Smooth muscle cell (in vitro differentiated cells): ENCODE data around the gene BAHCC1. TPM values are rescaled to one million over a fixed set of nuclear protein-coding genes. Genes with fewer than 3 reads are reported as not detected.

Experiments
- DNase-seq: peaks from one replicate; lab custom pipeline; 2025; ENCODE audit not compliant: unreplicated experiment; lab: John Stamatoyannopoulos, UW
- H2AFZ ChIP-seq: fragments of 200-600 bp; sonication (generic); 2 replicates; pipeline ENCODE4 v1.6.0; 2016; ENCODE audit warnings: antibody characterized with exemption, low read depth, mild to moderate bottlenecking
- H3F3A ChIP-seq: fragments of 200-600 bp; sonication (generic); 2 replicates; pipeline ENCODE4 v1.6.0; 2017; ENCODE audit warnings: antibody characterized with exemption, low read depth
- H3K27ac ChIP-seq: fragments of 200-600 bp; sonication (generic); 2 replicates; pipeline ENCODE4 v1.5.1; 2016; ENCODE audit warnings: low read depth, mild to moderate bottlenecking
- H3K27me3 ChIP-seq: fragments of 200-600 bp; sonication (generic); 2 replicates; pipeline ENCODE4 v1.6.1; 2016; ENCODE audit warnings: low read depth, mild to moderate bottlenecking
- H3K36me3 ChIP-seq: fragments of 200-600 bp; sonication (generic); 2 replicates; pipeline ENCODE4 v1.5.1; 2016; ENCODE audit warnings: low read depth
- H3K4me1 ChIP-seq: fragments of 200-600 bp; sonication (generic); 2 replicates; pipeline ENCODE4 v1.5.1; 2016; ENCODE audit warnings: low read depth
- H3K4me2 ChIP-seq: fragments of 200-600 bp; sonication (generic); 2 replicates; pipeline ENCODE4 v1.6.0; 2016; ENCODE audit warnings: mild to moderate bottlenecking
- H3K4me3 ChIP-seq: fragments of 200-600 bp; sonication (generic); 2 replicates; pipeline ENCODE4 v1.5.1; 2016; ENCODE audit warnings: mild to moderate bottlenecking
- H3K79me2 ChIP-seq: fragments of 200-600 bp; sonication (generic); 2 replicates; pipeline ENCODE4 v1.6.0; 2016; ENCODE audit warnings: low read depth, mild to moderate bottlenecking
- H3K9ac ChIP-seq: fragments of 200-600 bp; sonication (generic); 2 replicates; pipeline ENCODE4 v1.6.0; 2016; ENCODE audit warnings: low read depth
- H3K9me3 ChIP-seq: fragments of 200-600 bp; sonication (generic); replicated peaks from 2 replicates; pipeline ENCODE4 v1.5.1; 2016; ENCODE audit warnings: low read depth
- H4K20me1 ChIP-seq: fragments of 200-600 bp; sonication (generic); 2 replicates; pipeline ENCODE4 v1.6.0; 2016; ENCODE audit warnings: low read depth
- WGBS: methylation state at CpG from one replicate; pipeline ENCODE4 v1.1.7; 2016; ENCODE audit warnings: low lambda C conversion rate; 5-methylcytosine and 5-hydroxymethylcytosine counted together
- polyA plus RNA-seq: library from polyadenylated mRNA; unstranded; fragments of >200 nt; fragmentation: Nextera tagmentation; extraction: Ambion mirVana; gene quantifications from 2 replicates; pipeline ENCODE4 v1.2.1, GENCODE V29; 2016
- total RNA-seq: library from RNA; depleted of rRNA; stranded (reverse); fragments of >200 nt; gene quantifications from 2 replicates; pipeline ENCODE4 v1.2.3, GENCODE V29; 2014
- TF ChIP-seq, protein P1 (sequence below): fragments of 200-600 bp; sonication (generic); IDR thresholded peaks from 2 replicates; pipeline ENCODE4 v1.5.1; 2017; ENCODE audit warnings: borderline replicate concordance, mild to moderate bottlenecking, antibody characterized with exemption; ENCODE audit not compliant: insufficient read depth, poor library complexity, severe bottlenecking

The BAHCC1 gene
- total and polyA plus RNA-seq, 2 experiments from 2014 or later: 3.2 to 4.6 TPM

DNA sequence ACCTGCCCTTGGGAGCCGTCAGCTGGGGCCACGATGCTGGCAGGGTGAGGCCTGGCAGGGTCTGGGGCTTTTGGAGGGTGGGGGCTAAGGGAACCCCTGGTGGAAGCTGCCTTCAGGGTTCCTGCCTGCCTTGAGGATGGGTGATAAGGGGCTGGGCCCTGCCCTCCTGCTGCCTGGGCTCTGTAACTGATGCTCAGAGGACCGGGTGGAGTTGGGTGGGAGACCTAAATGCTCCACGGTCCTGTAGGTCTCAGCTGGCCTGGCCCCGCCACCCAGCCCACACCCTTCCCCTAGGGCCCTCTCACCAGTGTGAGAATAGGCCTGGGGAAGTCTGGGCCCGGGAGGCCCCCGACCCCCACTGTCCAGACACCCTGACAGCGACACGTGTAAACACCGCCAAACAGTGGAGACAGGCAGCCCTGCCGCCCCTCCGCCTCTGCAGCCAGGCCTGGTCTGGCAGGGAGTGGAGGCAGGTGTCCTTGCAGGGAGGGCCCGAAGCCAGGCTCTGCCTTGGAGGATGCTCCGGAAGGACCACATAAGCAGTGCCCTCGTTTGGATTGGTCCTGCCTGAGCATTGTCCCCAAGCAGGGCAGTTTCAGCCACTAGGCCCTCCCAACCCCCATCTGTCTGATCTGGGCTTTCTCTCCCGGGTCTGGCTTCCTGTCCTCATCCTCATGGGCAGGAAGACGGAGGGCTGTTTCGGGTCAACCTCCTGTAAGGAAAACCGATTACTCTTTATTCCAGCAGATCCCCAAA, 6.5 kb upstream of the BAHCC1 start:
- H3K79me2 ChIP-seq: peaks cover 52% of the 10 kb centered on the region
- peak overlapping the region; percentile 94 for H3K27ac ChIP-seq
- no peak overlapping the region for H2AFZ ChIP-seq
- WGBS: 21% methylated on average over 19 of the region's 19 CpGs
- peak; percentile 17 for DNase-seq
- peak overlapping the region; percentile 99 for H3K4me2 ChIP-seq
- H3K36me3 ChIP-seq: no peaks in the 10 kb centered on the region
- H3K27me3 ChIP-seq: no peaks in the 10 kb centered on the region
- no peaks in the 10 kb centered on the region for H4K20me1 ChIP-seq
- H3K4me1 ChIP-seq: peaks cover 50% of the 10 kb centered on the region
- H3K9ac ChIP-seq: peak overlapping the region; percentile 93
- TF ChIP-seq, protein P1, sequence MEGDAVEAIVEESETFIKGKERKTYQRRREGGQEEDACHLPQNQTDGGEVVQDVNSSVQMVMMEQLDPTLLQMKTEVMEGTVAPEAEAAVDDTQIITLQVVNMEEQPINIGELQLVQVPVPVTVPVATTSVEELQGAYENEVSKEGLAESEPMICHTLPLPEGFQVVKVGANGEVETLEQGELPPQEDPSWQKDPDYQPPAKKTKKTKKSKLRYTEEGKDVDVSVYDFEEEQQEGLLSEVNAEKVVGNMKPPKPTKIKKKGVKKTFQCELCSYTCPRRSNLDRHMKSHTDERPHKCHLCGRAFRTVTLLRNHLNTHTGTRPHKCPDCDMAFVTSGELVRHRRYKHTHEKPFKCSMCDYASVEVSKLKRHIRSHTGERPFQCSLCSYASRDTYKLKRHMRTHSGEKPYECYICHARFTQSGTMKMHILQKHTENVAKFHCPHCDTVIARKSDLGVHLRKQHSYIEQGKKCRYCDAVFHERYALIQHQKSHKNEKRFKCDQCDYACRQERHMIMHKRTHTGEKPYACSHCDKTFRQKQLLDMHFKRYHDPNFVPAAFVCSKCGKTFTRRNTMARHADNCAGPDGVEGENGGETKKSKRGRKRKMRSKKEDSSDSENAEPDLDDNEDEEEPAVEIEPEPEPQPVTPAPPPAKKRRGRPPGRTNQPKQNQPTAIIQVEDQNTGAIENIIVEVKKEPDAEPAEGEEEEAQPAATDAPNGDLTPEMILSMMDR: no peak
- H3K4me3 ChIP-seq: peak overlapping the region; percentile 74
- no peaks in the 10 kb centered on the region for H3K9me3 ChIP-seq
- H3F3A ChIP-seq: peaks cover 17% of the 10 kb centered on the region

DNA sequence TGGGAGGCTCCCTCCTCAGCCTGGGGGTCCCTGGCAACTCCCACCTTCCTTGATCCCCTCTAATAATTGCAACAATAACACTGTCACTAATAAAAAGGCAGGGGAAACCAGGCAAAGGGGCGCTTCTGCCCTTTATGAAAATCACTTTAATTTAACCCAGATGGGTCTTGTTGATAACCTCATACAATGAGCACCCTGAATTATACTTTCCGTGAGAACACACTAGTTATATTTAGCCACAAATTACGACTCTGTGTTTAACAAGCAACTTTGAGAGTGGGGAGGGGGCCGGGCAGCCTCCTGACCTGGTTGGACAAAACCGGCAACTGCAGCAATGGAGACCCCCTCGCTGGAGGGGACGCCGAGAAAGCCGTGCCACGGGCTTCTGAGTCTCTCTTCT, 5.7 kb upstream of the BAHCC1 start:
- Histone ChIP-seq H3K4me3 (no peak overlapping the region), H3K36me3 (no peaks in the 10 kb centered on the region), H3K4me1 (peaks cover 54% of the 10 kb centered on the region), H3K79me2 (peaks cover 52% of the 10 kb centered on the region), H2AFZ (no peak overlapping the region), H3K9me3 (no peaks in the 10 kb centered on the region), H3K27ac (peak overlapping the region; percentile 94), H3K4me2 (peak overlapping the region; percentile 99), H3F3A (peaks cover 21% of the 10 kb centered on the region), H4K20me1 (peaks cover 5% of the 10 kb centered on the region), H3K27me3 (no peaks in the 10 kb centered on the region), H3K9ac (peak overlapping the region; percentile 29)
- TF ChIP-seq, protein P1: no peak
- no peak for DNase-seq
- 17% methylated on average over 10 of the region's 10 CpGs for WGBS

DNA sequence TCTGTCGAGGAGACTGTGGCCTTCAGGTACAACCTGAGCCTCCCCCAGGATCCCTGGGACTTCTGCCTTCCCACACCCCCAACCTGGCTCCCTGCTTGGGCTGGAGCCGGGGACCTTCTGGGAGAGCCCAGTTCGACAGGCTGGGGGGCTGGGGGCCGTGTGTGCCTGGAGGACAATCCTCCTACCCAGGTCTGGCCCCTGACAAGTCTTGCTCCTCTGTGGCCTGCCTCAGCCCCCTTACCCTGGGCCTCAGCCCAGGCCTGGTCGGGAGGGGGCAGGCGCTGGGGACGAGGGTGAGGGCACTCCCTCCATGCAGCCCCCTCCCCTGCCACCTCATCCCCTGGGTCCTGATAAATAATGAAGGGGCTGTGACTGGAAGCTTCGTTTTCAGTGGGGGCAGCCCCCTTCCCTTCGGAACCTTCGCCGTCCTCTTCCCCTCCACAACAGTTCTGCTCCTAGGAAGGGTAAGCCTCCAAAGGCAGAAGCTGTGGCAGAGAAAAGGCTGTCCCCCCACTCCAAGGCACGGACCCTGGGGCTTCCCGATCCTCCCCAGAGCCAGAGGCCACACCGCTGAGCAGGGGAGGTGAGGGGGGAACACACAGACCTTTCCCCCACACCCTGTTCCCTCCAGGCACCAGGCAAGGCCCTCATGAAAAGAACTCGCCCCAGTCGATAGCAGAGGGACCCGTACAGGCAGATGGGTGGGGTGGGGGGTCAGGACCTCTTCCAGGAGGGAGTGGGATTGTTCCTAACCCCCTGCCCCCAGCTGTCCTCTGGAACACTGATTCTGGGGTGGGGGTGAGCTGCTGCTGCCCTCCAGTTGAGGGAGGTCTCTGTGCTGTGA, 5.0 kb upstream of the BAHCC1 start:
- Histone ChIP-seq H2AFZ (no peak overlapping the region), H3K4me3 (no peak overlapping the region), H3K36me3 (no peaks in the 10 kb centered on the region), H3K4me2 (peak overlapping the region; percentile 99), H3K9me3 (no peaks in the 10 kb centered on the region), H3K79me2 (peaks cover 52% of the 10 kb centered on the region), H3F3A (peaks cover 25% of the 10 kb centered on the region), H3K27ac (peak overlapping the region; percentile 94), H4K20me1 (peaks cover 8% of the 10 kb centered on the region), H3K27me3 (no peaks in the 10 kb centered on the region), H3K4me1 (peaks cover 57% of the 10 kb centered on the region), H3K9ac (peak overlapping the region; percentile 29)
- no peak for DNase-seq
- TF ChIP-seq, protein P1: no peak
- WGBS: 33% methylated on average over 17 of the region's 17 CpGs
